ENCODE results near the gene RGMB.
"Not testable (repeated sequence)": the region's sequence is repeated elsewhere in the genome, so short reads cannot be mapped to it uniquely, and the experiment has no call there.

The RGMB gene

GRCh38 chr5:98773464-98774191, at the start of gene RGMB:
Gene RGMB, plus strand, starts transcription at chr5:98773663. Its CDS starts 408 bp downstream, at chr5:98774071.
- DNase-seq (ENCODE audit: low read depth in 2 of 2), result peak; percentile 82 to 83

GRCh38 chr5:98726258-98726657, 47.2 kb upstream of the RGMB start:
- no peak for DNase-seq (ENCODE audit: low read depth in 2 of 2)

GRCh38 chr5:98727686-98728085, 45.8 kb upstream of the RGMB start:
- DNase-seq (ENCODE audit: low read depth in 2 of 2), result no peak

GRCh38 chr5:98734646-98735045, 38.8 kb upstream of the RGMB start:
- no peak for DNase-seq (ENCODE audit: low read depth in 2 of 2)

GRCh38 chr5:98735806-98736507, 37.5 kb upstream of the RGMB start:
- no peak for DNase-seq (ENCODE audit: low read depth in 2 of 2)

GRCh38 chr5:98736753-98737152, 36.7 kb upstream of the RGMB start:
- DNase-seq (ENCODE audit: low read depth in 2 of 2), result no peak

- not testable (repeated sequence) for DNase-seq (ENCODE audit: low read depth in 2 of 2)
Observed at GRCh38 chr5:98737441-98737840, 36.0 kb upstream of the RGMB start.

GRCh38 chr5:98738481-98739149, 34.8 kb upstream of the RGMB start:
- not testable (repeated sequence) for DNase-seq (ENCODE audit: low read depth in 2 of 2)

GRCh38 chr5:98741926-98742325, 31.5 kb upstream of the RGMB start:
- DNase-seq (ENCODE audit: low read depth in 2 of 2), result no peak

- DNase-seq (ENCODE audit: low read depth in 2 of 2), result no peak
Observed at GRCh38 chr5:98742396-98743073, 30.9 kb upstream of the RGMB start.

- not testable (repeated sequence) for DNase-seq (ENCODE audit: low read depth in 2 of 2)
Observed at GRCh38 chr5:98748259-98748658, 25.2 kb upstream of the RGMB start.

- no peak for DNase-seq (ENCODE audit: low read depth in 2 of 2)
Observed at GRCh38 chr5:98749046-98749445, 24.4 kb upstream of the RGMB start.

GRCh38 chr5:98750693-98751092, 22.8 kb upstream of the RGMB start:
- DNase-seq (ENCODE audit: low read depth in 2 of 2), result no peak

GRCh38 chr5:98752331-98752730, 21.1 kb upstream of the RGMB start:
- DNase-seq (ENCODE audit: low read depth in 2 of 2), result not testable (repeated sequence)

GRCh38 chr5:98752801-98753200, 20.7 kb upstream of the RGMB start:
- not testable (repeated sequence) for DNase-seq (ENCODE audit: low read depth in 2 of 2)

- no peak for DNase-seq (ENCODE audit: low read depth in 2 of 2)
Observed at GRCh38 chr5:98753507-98753906, 20.0 kb upstream of the RGMB start.

- DNase-seq (ENCODE audit: low read depth in 2 of 2), result no peak
Observed at GRCh38 chr5:98755406-98755805, 18.1 kb upstream of the RGMB start.

- no peak for DNase-seq (ENCODE audit: low read depth in 2 of 2)
Observed at GRCh38 chr5:98757978-98758377, 15.5 kb upstream of the RGMB start.

- DNase-seq (ENCODE audit: low read depth in 2 of 2), result no peak
Observed at GRCh38 chr5:98763001-98763630, 10.3 kb upstream of the RGMB start.

GRCh38 chr5:98765815-98766214, 7.6 kb upstream of the RGMB start:
- DNase-seq (ENCODE audit: low read depth in 2 of 2), result no peak

- DNase-seq (ENCODE audit: low read depth in 2 of 2), result no peak
Observed at GRCh38 chr5:98767581-98767980, 5.9 kb upstream of the RGMB start.

Data from activated CD4-positive, alpha-beta T cell treated with anti-CD3 and anti-CD28 coated beads for 24 hours (primary cell).